Activated T-helper 17 cell treated with anti-CD3 and anti-CD28 coated beads, Interleukin-2, amount 50 U/mL, for 72 hours (primary cell): ENCODE data around the gene TRIM38. TPM values are rescaled to one million over a fixed set of nuclear protein-coding genes. Genes with fewer than 3 reads are reported as not detected.
"Not testable (repeated sequence)": the region's sequence is repeated elsewhere in the genome, so short reads cannot be mapped to it uniquely, and the experiment has no call there.

Experiments used
- ATAC-seq: fragments of 150-1000 bp; cut with Tn5 transposase; replicated peaks from 2 replicates; pipeline ENCODE4 v1.10.0; 2021; ENCODE audit warnings: mild to moderate bottlenecking, moderate library complexity
- H3K27ac Mint-ChIP-seq: one replicate; pipeline ENCODE4 v1.8.0; 2022; ENCODE audit warnings: mixed read lengths
- H3K27me3 Mint-ChIP-seq: one replicate; pipeline ENCODE4 v1.8.0; 2022; ENCODE audit warnings: mixed read lengths
- H3K36me3 Mint-ChIP-seq: one replicate; pipeline ENCODE4 v1.8.0; 2022; ENCODE audit warnings: low read depth, mild to moderate bottlenecking, mixed read lengths
- H3K4me1 Mint-ChIP-seq: one replicate; pipeline ENCODE4 v1.8.0; 2022; ENCODE audit warnings: mixed read lengths
- H3K4me3 Mint-ChIP-seq: one replicate; pipeline ENCODE4 v1.8.0; 2022; ENCODE audit warnings: mild to moderate bottlenecking, mixed read lengths
- H3K9me3 Mint-ChIP-seq: one replicate; pipeline ENCODE4 v1.8.0; 2022; ENCODE audit warnings: mixed read lengths
- total RNA-seq, 2 donors: library from RNA; stranded (reverse); gene quantifications; one replicate each; pipeline ENCODE4 v1.2.3, GENCODE V29; 2022

TRIM38 gene, protein sequence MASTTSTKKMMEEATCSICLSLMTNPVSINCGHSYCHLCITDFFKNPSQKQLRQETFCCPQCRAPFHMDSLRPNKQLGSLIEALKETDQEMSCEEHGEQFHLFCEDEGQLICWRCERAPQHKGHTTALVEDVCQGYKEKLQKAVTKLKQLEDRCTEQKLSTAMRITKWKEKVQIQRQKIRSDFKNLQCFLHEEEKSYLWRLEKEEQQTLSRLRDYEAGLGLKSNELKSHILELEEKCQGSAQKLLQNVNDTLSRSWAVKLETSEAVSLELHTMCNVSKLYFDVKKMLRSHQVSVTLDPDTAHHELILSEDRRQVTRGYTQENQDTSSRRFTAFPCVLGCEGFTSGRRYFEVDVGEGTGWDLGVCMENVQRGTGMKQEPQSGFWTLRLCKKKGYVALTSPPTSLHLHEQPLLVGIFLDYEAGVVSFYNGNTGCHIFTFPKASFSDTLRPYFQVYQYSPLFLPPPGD
- 10 to 100 TPM; 26.7 to 69.2 TPM for total RNA-seq

DNA sequence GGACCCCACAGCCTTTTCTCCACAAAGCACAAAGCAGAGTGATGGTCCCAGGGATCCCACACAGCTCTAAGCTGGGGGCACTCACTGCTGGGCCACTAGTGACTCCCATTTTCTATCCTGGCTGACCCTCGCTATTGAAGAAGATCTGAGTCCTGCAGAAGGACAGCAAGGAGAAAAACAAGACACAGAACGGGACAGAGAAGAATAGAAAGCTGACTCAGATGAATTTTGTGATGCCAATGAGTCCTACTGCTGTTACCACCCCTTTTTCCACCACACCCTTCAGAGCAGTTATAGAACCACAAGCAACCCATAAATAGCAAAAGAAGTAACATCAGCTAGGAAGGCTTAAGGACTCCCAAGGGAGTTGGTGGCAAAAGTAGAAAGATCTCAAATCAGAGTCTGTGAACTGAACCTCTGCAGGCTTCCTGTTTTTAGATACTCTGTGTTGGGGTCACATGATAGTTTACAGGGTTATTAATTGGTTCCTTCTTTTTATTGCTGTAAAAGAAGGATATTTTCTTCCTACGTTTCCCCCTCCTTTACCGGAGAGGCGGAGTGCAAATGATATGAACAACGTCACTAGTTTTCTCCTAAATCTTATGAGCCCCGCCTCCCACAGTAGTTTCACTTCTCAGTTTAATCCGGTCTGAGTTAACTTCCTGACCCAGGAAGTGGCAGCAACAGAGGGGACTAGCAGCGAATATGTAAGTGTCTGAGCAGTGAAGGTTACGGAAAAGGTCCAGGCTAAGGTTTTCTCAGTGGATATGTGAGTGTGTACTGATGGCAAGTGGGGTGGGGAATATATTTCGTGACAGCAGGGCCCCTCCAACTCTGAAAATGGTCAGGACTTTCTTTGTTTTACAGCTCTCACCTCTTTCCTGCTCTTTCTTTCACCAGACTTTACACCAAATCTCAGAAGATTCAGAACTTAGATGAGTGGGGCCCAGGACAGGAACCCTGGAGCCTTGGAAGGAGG, at the start of gene TRIM38:
TSS of gene TRIM38 (plus strand) at position 654 of the 979 bp plus-strand sequence. CDS start 3,721 bp downstream, outside the sequence.
- peaks cover 62% of the 10 kb centered on the region for H3K36me3 Mint-ChIP-seq
- ATAC-seq: peak; percentile 63
- H3K9me3 Mint-ChIP-seq: peaks cover 6% of the 10 kb centered on the region
- peaks cover 59% of the 10 kb centered on the region for H3K4me1 Mint-ChIP-seq
- H3K27ac Mint-ChIP-seq: peak within 1 kb of the TSS; percentile 99
- H3K4me3 Mint-ChIP-seq: peak within 1 kb of the TSS; percentile 96
- H3K27me3 Mint-ChIP-seq: no peaks in the 10 kb centered on the region

DNA sequence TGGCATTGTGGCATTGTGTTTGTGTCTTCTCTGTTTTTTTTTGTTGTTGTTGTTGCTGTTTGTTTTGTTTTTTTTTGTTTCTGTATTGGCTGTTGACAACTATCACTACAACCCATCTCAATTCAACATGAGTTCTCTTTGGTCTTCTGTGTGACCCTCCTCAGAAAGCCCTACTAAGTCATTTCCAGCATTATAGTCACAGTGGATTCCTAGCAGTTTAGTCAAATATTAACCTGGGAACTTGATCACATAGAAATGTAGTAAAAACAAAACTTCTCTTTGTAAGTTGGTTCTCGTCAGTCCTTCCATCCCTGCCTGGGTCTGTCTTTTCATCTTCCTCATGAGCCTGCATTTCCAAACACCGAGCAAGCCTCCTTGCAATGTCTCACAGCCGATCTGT, 48.9 kb upstream of the TRIM38 start:
- peak overlapping the region; percentile 13 for H3K4me3 Mint-ChIP-seq
- no peaks in the 10 kb centered on the region for H3K36me3 Mint-ChIP-seq
- peaks cover 19% of the 10 kb centered on the region for H3K4me1 Mint-ChIP-seq
- no peaks in the 10 kb centered on the region for H3K27me3 Mint-ChIP-seq
- H3K9me3 Mint-ChIP-seq: peaks cover 4% of the 10 kb centered on the region
- ATAC-seq: peak; percentile 64
- peak overlapping the region; percentile 4 for H3K27ac Mint-ChIP-seq

DNA sequence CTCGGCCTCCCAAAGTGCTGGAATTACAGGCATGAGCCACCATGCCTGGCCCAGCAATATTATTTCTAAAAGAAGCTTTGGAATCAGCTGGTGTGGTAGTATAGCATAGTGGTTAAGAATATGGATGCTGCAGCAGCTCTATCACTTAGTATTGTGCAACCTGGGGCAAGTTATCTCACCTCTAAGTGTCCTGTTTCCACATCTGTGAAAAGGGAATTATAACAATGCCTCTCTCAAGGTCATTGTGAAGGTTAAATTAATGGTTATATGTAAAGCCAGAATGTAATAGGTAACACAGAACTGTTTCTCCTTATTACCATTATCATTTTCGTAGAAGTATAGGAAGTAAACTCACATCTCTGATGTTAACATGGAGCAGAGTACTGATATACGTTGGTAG, 46.3 kb upstream of the TRIM38 start:
- H3K36me3 Mint-ChIP-seq: no peaks in the 10 kb centered on the region
- no peak overlapping the region for H3K27ac Mint-ChIP-seq
- H3K27me3 Mint-ChIP-seq: no peaks in the 10 kb centered on the region
- no peak overlapping the region for H3K4me3 Mint-ChIP-seq
- H3K9me3 Mint-ChIP-seq: peaks cover 4% of the 10 kb centered on the region
- ATAC-seq: no peak
- H3K4me1 Mint-ChIP-seq: peaks cover 19% of the 10 kb centered on the region

DNA sequence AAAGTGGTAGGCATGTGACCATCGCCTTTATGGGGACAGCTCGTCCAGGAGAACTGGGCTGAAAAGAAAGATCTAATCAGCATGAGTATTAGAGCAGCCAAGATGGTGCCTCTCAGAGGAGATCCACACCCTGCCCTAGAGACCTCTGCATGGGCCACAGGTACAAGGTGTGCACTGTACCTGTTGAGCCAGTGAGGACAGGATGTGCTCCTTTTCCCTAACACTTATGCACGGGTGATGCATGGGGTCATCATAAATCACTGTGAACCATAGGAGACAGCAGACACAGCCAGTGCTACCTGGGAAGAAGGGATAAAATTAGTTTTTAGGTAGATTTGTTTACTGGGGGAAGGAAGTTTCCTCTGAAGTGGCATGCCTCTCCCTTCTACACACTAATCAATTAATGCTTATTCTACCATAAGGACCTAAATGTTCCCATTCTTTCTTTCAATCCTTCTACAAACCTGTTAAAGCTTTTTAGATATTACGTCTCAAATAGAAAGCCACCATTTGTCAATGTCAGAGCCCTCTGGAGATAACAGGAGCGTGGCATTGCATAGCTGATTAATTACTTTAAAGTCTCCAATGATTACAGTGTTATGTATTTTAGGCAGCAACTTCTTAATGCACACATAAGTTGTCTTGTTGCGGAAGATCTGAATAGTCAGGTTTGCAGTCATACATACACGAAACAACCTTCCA, 45.7 kb upstream of the TRIM38 start:
- Mint-ChIP-seq H3K4me1 (peaks cover 19% of the 10 kb centered on the region), H3K27ac (no peak overlapping the region), H3K4me3 (no peak overlapping the region)

DNA sequence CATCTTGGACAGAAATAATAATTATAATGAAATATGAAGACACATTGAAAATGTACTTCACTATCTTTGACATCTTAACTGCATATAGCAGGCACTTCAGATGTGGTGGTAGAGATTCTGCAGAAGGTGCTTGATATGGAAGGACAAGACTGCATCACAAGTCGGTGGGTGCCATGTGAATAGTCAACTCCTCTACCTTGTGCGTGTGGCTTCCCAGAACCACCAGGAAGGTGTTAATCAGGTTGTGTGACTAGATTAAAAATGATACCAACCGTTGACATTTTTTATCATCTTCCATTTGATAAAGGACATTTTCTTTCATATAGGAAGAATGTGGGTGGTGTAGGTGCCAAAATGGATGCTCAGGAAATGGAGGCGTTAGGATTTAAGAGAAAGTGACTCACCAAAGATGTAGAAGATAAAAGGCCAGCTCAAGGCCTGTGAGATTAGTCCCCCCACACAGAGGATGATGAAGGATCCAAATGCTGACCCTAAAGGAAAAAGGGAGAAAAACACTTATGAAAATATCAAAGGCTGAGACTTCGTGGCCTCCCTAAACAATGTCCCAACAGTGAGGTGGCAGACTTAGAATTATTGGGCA, 44.4 kb upstream of the TRIM38 start:
- peak; percentile 80 for ATAC-seq
- Mint-ChIP-seq H3K4me3 (peak overlapping the region; percentile 47), H3K27ac (peak overlapping the region; percentile 75), H3K4me1 (peaks cover 19% of the 10 kb centered on the region), H3K9me3 (peaks cover 4% of the 10 kb centered on the region), H3K27me3 (no peaks in the 10 kb centered on the region), H3K36me3 (no peaks in the 10 kb centered on the region)

More for the DNA sequence above, 45.7 kb upstream of the TRIM38 start:
- ATAC-seq: no peak
- Mint-ChIP-seq H3K36me3 (no peaks in the 10 kb centered on the region), H3K9me3 (peaks cover 4% of the 10 kb centered on the region), H3K27me3 (no peaks in the 10 kb centered on the region)

DNA sequence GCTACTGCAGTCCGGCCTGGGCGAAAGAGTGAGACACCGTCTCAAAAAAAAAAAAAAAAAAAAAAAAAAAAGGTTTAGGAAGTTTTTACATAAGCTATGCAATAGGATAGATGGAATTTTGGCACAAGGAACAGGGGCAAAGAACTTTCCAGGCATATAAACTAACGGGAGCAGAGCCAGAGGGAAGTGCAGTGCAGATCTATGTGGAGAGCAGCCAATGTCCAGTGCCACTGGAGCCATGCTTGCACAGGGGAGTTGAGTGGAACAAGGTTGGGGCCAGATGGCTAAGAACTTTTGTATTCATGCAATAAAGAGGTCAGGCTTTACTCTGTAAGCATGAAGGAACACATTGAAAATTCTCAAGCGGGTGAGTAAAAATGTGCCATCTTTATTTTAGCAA, 42.9 kb upstream of the TRIM38 start:
- Mint-ChIP-seq H3K4me3 (no peak overlapping the region), H3K27me3 (no peaks in the 10 kb centered on the region), H3K9me3 (peaks cover 4% of the 10 kb centered on the region), H3K4me1 (peaks cover 9% of the 10 kb centered on the region), H3K36me3 (no peaks in the 10 kb centered on the region), H3K27ac (no peak overlapping the region)
- ATAC-seq: no peak

DNA sequence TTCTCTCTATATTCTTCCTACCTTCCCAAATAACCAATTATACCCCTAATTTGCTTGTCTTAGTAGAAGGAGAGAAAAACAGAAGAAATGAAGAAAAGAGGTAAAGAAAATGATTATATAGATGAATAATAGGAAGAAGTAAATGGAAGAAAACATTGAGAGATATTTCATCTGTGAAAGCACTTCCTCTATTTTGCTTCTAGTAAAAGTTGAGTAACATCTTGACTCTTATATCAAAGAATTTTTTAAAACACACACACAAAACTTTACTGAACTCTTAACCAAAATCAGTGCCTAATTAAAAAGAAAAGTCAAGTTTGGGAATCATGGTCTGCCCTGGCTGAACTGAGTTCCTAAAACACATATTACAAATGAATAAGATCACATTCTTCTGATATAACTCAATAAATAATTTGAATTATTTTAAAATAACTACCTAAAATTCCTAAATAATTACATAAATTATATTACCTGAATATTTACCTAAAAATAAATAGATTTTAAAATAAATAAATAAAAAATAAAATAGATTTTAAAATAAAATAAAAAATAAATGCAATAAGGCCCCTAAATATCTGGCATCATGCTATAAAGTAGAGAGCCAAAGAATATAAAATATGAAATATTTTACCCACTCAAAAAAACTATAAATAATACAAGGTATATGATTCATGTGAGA, 40.9 kb upstream of the TRIM38 start:
- Mint-ChIP-seq H3K9me3 (peaks cover 4% of the 10 kb centered on the region), H3K4me1 (peaks cover 9% of the 10 kb centered on the region), H3K27me3 (no peaks in the 10 kb centered on the region), H3K27ac (no peak overlapping the region), H3K36me3 (no peaks in the 10 kb centered on the region), H3K4me3 (no peak overlapping the region)
- no peak for ATAC-seq

DNA sequence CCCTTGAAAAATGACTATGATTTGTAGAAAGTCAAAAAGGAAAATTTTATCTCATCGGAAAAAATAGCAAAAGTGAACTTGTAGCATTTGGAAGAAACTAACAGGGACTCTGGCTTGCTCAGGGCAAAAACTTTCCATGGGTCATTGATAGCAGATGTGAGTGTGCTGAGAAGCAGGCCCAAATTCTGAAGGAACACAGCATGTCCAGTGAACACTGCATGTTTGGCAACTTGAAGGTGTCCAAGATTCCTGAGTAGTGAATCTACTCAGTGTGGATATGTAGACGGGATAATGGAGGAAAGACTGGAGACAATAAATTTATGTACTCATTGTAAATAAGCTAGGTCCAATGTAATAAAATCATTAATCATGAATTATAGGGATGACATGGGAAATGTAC, 40.3 kb upstream of the TRIM38 start:
- Mint-ChIP-seq H3K27me3 (no peaks in the 10 kb centered on the region), H3K4me3 (no peak overlapping the region), H3K4me1 (peaks cover 9% of the 10 kb centered on the region), H3K27ac (no peak overlapping the region), H3K9me3 (peaks cover 4% of the 10 kb centered on the region), H3K36me3 (no peaks in the 10 kb centered on the region)
- ATAC-seq: no peak

DNA sequence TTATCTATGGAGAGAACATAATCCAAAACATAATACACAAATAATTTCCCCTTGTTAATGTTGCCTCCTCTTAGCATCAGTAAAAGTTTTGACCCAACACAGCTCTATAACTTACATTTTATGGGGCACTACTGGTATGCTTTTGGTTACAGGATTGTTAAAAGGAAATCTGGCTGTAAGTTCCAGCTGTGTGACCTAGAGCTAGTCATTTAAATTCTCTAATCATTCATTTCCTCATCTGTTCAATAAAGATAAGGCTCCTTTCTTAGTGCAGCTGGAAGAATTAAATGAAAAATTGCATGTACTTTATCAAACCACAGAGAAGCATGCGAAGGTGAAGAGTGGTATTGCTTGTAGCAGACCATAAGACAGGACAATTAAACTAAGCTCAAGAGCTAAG, 36.7 kb upstream of the TRIM38 start:
- Mint-ChIP-seq H3K4me3 (no peak overlapping the region), H3K4me1 (no peaks in the 10 kb centered on the region), H3K9me3 (no peaks in the 10 kb centered on the region), H3K36me3 (no peaks in the 10 kb centered on the region), H3K27me3 (no peaks in the 10 kb centered on the region), H3K27ac (no peak overlapping the region)
- no peak for ATAC-seq

DNA sequence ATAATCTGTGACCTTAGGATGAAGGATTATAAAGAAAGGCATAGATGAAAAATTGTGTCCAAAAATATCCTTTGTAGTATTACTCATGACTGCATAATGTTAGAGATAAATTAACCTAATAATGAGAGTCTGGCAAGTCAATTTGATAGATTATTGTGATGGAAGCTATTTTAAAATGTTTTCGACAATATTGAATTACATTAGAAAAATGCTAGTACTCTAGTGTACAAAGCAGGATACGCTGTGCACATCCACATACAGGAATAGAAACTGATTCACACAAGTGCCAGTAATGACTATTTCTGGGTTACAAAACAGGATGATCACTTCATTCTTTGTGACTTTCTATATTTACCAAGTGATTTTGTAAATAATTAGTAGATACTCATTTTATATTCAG, 35.4 kb upstream of the TRIM38 start:
- Mint-ChIP-seq H3K27ac (no peak overlapping the region), H3K36me3 (no peaks in the 10 kb centered on the region), H3K27me3 (peaks cover 5% of the 10 kb centered on the region), H3K9me3 (no peaks in the 10 kb centered on the region), H3K4me1 (no peaks in the 10 kb centered on the region), H3K4me3 (no peak overlapping the region)
- peak; percentile 70 for ATAC-seq

DNA sequence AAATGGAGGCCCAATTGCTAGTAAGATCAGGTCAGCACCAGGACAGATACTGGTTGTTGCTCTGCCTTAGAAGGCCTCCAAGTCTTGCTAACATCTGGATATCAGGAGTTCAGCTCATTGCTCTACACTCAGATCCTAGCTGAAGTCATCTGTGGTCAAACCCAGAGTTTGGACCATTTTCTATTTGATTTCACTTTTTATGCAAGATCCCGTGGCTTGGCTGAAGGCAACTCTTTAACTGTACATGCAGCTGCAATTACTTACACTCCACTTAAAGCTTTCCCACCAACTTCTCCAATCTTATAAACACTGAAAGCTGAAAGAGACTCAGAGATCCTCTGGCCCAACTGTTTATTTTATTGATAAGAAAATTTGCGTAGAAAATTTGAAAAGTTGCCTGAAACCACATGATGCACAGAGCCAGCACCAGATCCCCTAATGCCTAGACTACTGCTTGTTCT, 34.8 kb upstream of the TRIM38 start:
- Mint-ChIP-seq H3K4me3 (no peak overlapping the region), H3K4me1 (no peaks in the 10 kb centered on the region), H3K9me3 (no peaks in the 10 kb centered on the region), H3K36me3 (no peaks in the 10 kb centered on the region), H3K27ac (no peak overlapping the region), H3K27me3 (peaks cover 7% of the 10 kb centered on the region)
- no peak for ATAC-seq

DNA sequence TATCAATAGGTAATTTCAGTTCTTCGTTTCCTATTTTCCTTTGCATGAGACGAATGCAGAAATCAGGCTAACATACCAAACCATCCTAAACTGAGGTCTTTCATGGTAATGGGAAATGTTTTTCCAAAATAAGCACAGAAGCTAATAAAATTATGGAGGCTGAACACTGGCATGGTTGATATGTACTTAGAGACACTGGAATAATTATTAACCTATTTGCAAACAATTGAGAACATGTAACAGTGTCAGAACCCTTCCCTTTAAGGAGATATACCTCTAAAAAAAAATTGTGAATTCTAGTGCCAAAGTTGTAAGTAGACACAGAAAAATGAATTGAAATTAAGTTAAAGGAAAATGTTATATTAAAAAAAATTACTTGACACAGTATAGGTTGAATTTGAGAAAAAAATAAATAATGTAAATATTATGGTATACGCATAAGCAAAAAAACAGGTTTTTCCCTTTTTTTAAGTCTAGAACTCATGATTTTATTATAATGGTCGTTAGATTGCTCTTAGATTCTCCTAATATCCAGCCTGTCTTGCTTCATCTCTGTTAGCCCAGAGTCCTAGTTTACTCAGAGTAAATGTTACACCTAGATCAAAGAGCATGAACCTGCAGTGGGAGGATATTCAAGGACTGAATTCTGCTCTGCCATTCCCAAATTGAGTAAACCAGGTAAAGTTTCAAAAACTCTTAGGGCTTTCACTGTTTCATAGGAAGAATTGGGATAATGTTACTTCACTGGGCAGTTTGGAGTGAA, 33.9 kb upstream of the TRIM38 start:
- Mint-ChIP-seq H3K27me3 (peaks cover 7% of the 10 kb centered on the region), H3K4me1 (no peaks in the 10 kb centered on the region)
- ATAC-seq: no peak

DNA sequence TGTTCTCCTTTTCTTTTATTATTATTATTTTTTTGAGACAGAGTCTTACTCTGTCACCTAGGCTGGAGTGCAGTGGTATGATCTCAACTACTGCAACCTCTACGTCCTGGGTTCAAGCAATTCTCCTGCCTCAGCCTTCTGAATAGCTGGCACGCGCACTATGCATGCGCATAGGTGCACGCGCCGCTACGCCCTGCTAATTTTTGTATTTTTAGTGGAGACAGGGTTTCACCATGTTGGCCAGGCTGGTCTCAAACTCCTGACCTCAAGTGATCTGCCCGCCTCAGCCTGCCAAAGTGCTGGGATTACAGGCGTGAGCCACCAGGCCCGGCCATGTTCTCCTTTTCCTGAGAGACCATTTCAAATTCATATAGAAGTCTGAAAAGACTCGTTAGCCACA, 32.8 kb upstream of the TRIM38 start:
- not testable (repeated sequence) for H3K27me3 Mint-ChIP-seq, H3K4me1 Mint-ChIP-seq, H3K9me3 Mint-ChIP-seq, H3K36me3 Mint-ChIP-seq, ATAC-seq, H3K27ac Mint-ChIP-seq, H3K4me3 Mint-ChIP-seq

More for the DNA sequence above, 33.9 kb upstream of the TRIM38 start:
- Mint-ChIP-seq H3K9me3 (no peaks in the 10 kb centered on the region), H3K27ac (no peak overlapping the region), H3K36me3 (no peaks in the 10 kb centered on the region), H3K4me3 (no peak overlapping the region)
